ENCODE measurements around the gene FANCB.
A peak's percentile ranks its signal among the peaks of the same experiment; 100 is the strongest.

FANCB gene

DNA sequence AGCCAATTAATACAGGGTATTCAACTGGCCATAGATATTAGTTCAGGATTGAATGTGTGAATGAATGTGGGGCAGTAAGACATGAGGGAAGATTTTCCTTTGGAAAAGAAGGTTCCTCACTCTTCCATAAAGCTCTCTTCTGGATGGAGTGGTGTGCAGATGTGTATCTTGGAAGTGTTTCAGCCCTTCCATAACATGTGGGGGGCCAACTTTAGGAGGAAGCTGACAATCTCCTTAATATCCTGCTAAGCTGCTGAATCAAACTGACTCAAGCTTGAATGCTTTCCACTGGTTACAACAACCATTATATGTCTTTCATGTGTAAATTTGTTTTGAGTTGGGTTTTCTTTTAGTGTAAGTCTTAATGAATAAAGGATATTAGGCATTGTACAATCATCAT is 40.3 kb downstream of the FANCB start:
- DNase-seq (ENCODE audit: low read depth) = no peak

DNA sequence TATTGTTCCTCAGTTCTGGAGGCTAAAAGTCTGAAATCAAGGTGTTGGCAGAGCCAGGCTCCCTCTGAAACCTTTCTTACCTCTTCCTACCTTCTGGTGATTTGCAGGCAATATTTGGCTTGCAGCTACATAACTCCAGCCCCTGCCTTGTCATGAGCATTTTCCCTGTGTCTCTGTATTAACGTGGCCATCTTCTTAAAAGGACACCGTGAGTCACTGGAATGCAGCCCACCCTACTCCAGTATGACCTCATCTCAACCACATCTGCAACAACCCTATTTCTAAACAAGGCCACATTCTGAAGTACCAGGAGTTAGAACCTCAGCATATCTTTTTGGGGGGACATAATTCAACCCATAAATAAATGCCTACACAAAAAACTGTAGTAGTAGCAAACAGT is 40.7 kb downstream of the FANCB start:
- peak; percentile 22 for DNase-seq (ENCODE audit: low read depth)

DNA sequence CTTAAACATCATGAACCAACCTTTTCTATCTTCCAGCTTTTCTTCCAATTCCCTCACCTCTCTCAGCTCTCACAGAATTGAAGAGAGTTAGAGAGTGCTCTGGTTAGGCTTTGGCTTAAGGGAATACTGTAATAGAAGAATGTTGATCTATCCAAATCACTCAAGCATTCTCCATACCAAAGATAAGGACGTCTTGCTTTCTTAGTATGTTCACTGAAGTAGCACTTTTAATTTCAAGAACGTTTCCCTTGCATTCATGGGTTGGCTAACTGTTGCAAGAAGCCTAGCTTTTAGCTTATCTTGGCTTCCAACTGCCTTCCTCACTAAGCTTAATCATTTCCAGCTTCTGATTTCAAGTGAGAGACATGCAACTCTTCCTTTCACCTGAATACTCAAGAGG is 43.2 kb downstream of the FANCB start:
- DNase-seq (ENCODE audit: low read depth) = no peak

DNA sequence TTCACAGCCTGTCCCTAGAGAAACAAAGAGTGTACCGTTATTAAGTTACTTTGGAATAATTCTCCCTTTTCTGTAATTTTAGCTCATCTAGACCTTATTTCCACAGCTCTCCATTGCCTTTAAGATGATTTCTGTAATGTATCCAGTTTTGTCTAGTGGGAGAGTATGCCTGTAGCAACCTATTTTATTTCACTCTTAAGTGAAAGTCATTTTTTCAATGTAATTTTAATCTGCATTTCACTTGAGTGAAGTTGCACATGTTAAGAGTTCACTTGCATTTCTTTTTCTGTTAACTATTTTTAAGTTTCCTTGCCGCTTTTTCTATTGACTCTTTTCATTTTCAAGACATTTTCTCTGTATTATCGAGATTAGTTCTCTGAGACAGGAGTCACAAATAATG is 46.5 kb downstream of the FANCB start:
- DNase-seq (ENCODE audit: low read depth) = no peak

DNA sequence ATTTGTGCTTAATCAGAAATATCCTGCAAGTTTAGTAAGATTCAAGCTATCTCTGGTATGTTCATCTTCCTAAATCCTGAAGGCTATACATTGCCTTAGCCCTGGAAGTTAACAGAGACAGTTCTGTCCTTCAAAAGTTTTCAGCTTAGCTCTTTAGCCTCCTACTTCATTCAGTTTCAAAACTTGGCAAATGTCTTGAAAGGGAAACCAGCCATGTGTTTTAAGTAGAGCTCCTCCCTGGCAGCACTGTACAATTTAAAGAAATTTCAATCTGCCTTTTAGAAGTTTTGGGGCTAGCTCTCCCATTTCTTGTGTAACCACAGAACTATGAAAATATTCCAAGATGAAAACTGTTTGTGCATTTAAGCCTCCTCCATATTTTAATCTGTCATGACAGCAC is 47.0 kb downstream of the FANCB start:
- no peak for DNase-seq (ENCODE audit: low read depth)

DNA sequence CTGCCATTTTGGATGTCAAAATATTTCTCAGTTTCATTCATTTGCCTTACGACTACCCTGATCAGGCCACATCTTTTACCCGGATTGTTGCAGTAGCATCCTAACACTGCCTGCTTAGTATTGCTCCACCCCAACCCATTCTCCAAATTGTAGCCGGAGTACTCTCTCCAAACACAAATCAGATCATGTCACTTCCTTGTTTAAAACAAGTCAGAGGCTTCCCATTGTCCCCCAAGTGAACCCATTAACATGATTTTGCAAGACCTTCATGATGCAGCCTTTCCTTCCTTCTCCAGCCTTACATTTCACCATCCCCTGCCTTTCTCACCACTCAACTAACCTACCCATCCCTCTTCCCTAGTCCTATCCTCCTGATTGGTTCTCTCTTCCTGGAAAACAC is 53.1 kb downstream of the FANCB start:
- DNase-seq (ENCODE audit: low read depth) = no peak

DNA sequence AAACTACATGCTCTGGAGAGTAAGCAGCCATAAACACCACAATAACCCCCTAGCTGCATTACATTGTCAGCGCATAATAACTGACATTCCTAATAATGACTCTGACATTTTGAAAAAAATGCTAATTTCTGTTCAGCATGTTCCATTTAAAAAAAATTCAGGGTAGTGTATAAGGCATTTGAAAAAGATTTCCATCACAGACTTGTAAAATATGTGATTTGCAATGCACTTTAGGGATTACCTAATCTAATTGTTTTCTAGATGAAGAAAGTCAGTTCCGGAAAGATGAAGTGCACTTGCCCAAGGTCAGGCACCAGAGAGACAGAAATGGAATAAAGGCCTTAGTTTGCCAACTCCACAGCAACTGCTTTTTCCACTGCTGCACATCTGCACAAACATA is 55.3 kb downstream of the FANCB start:
- DNase-seq (ENCODE audit: low read depth) = no peak

DNA sequence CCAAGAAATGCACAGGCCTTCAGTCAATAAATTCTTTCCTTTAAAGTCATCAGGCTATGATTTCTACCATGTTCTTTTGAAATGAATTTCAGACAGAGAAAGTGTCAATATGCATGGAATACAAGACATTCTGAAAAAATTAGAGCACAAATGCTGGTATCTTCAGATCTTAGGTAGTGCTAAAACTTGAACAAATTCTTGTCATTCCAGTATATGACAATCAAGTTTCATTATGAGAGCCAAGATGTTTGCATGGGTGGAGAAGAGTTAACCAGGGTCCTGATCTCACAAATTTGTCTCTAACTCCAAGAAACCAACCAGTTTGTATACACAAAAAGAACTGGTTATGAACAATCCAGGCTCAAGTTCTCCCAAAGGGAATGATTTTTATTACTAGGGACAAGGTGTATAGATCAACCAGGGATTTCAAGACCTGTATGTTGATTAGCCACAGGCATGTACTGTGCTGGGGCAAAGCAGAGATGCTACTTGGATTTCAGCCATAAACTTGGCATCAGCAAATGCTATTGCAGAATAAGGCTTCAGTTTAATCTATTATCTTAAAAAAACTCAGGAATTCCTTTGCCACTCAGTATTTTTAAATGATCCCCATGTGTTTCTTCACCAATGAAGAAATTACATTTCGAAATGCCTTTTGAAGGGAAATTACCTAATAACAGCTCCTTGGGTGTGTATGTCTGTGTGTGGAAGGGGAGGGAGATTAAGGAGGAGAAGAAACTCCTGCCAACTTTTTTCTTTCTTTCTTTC is 69.7 kb downstream of the FANCB start:
- DNase-seq (ENCODE audit: low read depth) = peak; percentile 11

DNA sequence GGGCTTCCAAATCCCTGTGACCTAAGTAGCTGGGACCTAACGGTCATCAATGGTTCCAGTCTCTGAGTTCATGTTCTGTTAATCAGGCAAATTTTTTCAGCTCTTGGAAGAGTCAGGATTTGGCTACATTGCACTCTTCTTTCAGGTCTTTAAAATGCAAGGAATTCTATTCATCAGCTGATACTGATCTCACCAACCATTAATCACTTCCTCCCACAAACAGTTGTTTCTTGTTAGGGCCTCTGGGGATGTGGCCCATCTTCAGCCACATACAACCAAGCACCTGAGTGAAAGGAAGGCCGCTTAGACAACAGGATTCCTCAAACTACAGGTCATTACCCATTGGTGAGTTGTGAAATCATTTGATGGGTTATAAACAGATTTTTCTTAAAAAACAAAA is 71.7 kb downstream of the FANCB start:
- DNase-seq (ENCODE audit: low read depth) = peak; percentile 30

DNA sequence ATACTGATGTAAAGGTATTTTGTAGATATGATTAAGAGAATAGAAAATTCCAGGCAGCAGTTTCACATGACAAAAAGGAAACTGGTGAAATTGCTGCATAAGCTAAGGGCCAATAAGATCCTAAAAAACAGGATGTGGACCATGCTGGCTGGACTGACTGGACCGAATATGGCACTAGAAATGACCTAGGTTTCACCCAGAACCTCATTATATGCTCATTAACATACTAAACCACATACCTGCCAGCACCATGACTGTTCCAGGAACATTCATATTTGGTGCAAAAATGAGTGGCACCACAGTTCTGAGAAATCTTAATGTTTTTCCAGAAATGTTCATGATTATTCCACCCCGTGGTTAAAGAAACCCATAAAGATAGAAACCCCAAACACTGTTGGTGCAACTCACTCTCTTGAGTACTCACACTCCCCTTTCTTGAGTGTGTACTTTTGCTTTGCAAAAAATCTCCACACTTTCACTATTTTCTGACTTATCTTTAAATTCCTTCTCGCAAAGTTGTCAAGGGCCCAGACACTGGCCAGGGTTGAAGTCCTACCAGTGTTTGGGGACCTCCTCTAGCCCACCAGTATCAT is 74.0 kb downstream of the FANCB start:
- no peak for DNase-seq (ENCODE audit: low read depth)

Data from HS-5 (cell line).